Measurements from ENCODE around the gene KTN1.

The KTN1 gene

DNA sequence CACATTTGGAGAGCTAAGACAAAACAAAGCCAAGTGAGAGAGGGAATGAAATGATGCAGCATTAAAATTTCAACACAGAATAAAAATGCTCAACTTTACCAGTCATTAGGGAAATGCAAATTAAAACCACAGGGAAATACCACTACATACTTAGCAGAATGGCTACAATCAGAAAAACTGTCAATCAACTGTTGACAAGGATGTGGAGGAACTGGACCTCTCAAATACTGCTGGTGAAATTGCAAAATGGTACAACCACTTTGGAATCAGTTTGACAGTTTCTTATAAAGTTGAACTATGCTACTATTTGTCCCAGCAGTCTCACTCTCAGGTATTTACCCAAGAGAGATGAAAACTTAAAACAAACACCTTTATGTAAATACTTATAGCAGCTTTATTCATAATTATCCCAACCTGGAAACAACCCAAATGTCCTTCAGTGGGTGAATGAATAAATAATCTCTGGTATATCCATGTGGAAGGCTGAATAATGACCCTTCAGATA, 43.8 kb upstream of the KTN1 start:
- TF ChIP-seq, protein P1, sequence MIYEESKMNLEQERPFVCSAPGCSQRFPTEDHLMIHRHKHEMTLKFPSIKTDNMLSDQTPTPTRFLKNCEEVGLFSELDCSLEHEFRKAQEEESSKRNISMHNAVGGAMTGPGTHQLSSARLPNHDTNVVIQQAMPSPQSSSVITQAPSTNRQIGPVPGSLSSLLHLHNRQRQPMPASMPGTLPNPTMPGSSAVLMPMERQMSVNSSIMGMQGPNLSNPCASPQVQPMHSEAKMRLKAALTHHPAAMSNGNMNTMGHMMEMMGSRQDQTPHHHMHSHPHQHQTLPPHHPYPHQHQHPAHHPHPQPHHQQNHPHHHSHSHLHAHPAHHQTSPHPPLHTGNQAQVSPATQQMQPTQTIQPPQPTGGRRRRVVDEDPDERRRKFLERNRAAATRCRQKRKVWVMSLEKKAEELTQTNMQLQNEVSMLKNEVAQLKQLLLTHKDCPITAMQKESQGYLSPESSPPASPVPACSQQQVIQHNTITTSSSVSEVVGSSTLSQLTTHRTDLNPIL (CRISPR knock-in tag; IDR thresholded peaks at IDR 0.05; ENCODE audit: low read depth), result no peak
- TF ChIP-seq OSR1 (CRISPR knock-in tag; IDR thresholded peaks at IDR 0.05) (no peak), CSDC2 (CRISPR knock-in tag; IDR thresholded peaks at IDR 0.05) (no peak)
- no peak for ATAC-seq

DNA sequence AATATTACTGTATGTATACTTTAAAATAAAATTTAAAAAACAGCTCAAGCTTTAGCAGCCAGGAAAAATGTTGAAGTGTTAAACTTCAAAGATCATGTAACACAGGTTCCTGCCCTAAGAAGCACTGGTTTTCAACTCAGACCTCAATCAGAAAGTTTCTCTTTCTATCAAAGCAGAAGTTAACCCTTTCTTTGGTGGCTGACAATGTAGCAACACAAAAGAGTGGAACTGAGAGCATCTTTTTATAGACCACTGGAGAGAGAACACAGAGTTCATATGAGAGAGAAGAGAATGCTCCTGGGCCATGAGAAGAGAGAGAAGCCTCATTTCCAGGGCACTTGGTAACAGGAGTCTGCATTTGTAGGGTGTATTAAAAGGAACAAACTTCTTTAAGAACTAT, 42.2 kb upstream of the KTN1 start:
- TF ChIP-seq ZNF565 (CRISPR knock-in tag; conservative IDR thresholded peaks at IDR 0.05; ENCODE audit: low read depth), result no peak
- ATAC-seq, result no peak

- TF ChIP-seq ZFP3 (CRISPR knock-in tag; IDR thresholded peaks at IDR 0.05) (no peak), ZNF70 (CRISPR knock-in tag; IDR thresholded peaks at IDR 0.05) (0 out of 2 replicates have a peak, but pooled peaks have one; percentile 24), ZFP30 (CRISPR knock-in tag; IDR thresholded peaks at IDR 0.05) (no peak), SNAI2 (CRISPR knock-in tag; IDR thresholded peaks at IDR 0.05) (no peak), PPARA (CRISPR knock-in tag; IDR thresholded peaks at IDR 0.05; ENCODE audit: borderline replicate concordance) (0 out of 2 replicates have a peak, but pooled peaks have one; percentile 63), TCF4 (CRISPR knock-in tag; IDR thresholded peaks at IDR 0.05; ENCODE audit: borderline replicate concordance) (peak; percentile 91), CSDC2 (CRISPR knock-in tag; IDR thresholded peaks at IDR 0.05) (no peak), ISL1 (CRISPR knock-in tag; IDR thresholded peaks at IDR 0.05) (peak; percentile 45), POU6F1 (CRISPR knock-in tag; IDR thresholded peaks at IDR 0.05; ENCODE audit: borderline replicate concordance, low read depth) (no peak), ZNF565 (CRISPR knock-in tag; conservative IDR thresholded peaks at IDR 0.05; ENCODE audit: low read depth) (no peak), TOX (CRISPR knock-in tag; IDR thresholded peaks at IDR 0.05; ENCODE audit: borderline replicate concordance) (no peak)
- TF ChIP-seq, protein P2, sequence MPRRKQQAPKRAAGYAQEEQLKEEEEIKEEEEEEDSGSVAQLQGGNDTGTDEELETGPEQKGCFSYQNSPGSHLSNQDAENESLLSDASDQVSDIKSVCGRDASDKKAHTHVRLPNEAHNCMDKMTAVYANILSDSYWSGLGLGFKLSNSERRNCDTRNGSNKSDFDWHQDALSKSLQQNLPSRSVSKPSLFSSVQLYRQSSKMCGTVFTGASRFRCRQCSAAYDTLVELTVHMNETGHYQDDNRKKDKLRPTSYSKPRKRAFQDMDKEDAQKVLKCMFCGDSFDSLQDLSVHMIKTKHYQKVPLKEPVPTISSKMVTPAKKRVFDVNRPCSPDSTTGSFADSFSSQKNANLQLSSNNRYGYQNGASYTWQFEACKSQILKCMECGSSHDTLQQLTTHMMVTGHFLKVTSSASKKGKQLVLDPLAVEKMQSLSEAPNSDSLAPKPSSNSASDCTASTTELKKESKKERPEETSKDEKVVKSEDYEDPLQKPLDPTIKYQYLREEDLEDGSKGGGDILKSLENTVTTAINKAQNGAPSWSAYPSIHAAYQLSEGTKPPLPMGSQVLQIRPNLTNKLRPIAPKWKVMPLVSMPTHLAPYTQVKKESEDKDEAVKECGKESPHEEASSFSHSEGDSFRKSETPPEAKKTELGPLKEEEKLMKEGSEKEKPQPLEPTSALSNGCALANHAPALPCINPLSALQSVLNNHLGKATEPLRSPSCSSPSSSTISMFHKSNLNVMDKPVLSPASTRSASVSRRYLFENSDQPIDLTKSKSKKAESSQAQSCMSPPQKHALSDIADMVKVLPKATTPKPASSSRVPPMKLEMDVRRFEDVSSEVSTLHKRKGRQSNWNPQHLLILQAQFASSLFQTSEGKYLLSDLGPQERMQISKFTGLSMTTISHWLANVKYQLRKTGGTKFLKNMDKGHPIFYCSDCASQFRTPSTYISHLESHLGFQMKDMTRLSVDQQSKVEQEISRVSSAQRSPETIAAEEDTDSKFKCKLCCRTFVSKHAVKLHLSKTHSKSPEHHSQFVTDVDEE (CRISPR knock-in tag; IDR thresholded peaks at IDR 0.05), result peak; percentile 86
- TF ChIP-seq, protein P3, sequence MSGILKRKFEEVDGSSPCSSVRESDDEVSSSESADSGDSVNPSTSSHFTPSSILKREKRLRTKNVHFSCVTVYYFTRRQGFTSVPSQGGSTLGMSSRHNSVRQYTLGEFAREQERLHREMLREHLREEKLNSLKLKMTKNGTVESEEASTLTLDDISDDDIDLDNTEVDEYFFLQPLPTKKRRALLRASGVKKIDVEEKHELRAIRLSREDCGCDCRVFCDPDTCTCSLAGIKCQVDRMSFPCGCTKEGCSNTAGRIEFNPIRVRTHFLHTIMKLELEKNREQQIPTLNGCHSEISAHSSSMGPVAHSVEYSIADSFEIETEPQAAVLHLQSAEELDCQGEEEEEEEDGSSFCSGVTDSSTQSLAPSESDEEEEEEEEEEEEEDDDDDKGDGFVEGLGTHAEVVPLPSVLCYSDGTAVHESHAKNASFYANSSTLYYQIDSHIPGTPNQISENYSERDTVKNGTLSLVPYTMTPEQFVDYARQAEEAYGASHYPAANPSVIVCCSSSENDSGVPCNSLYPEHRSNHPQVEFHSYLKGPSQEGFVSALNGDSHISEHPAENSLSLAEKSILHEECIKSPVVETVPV (CRISPR knock-in tag; IDR thresholded peaks at IDR 0.05), result no peak
- ATAC-seq, result no peak
Observed at GRCh38 chr14:55539975-55540374, 40.0 kb upstream of the KTN1 start.

- ATAC-seq, result peak; percentile 88
Observed at GRCh38 chr14:55540847-55541773, 38.9 kb upstream of the KTN1 start.

DNA sequence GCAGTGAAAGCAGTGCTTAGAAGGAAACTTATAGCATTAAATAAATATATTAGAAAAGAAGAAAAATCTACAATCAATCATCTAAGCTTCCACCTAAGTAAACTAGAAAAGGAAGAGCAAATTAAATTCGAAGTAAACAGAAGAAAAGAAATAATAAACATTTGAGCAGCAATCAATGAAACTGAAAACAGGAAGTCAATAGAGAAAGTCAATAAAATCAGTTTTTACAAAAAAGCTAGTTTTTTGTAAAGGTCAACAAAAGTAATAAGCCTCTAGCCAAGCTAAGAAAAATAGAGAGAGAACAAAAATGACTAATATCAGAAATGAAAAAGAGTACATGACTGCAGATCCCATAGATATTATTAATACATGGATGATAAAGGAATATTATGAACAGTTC, 34.2 kb upstream of the KTN1 start:
- ATAC-seq, result no peak
- TF ChIP-seq ARNTL (CRISPR knock-in tag; IDR thresholded peaks at IDR 0.05; ENCODE audit: borderline replicate concordance, low read depth) (no peak), ZNF565 (CRISPR knock-in tag; conservative IDR thresholded peaks at IDR 0.05; ENCODE audit: low read depth) (no peak), ZNF70 (CRISPR knock-in tag; IDR thresholded peaks at IDR 0.05) (no peak), TOX (CRISPR knock-in tag; IDR thresholded peaks at IDR 0.05; ENCODE audit: borderline replicate concordance) (no peak), RARB (CRISPR knock-in tag; IDR thresholded peaks at IDR 0.05) (no peak), BACH2 (CRISPR knock-in tag; IDR thresholded peaks at IDR 0.05; ENCODE audit: borderline replicate concordance) (no peak), OSR1 (CRISPR knock-in tag; IDR thresholded peaks at IDR 0.05) (no peak), TCF4 (CRISPR knock-in tag; IDR thresholded peaks at IDR 0.05; ENCODE audit: borderline replicate concordance) (no peak)
- TF ChIP-seq, protein P2 (CRISPR knock-in tag; IDR thresholded peaks at IDR 0.05), result no peak
- TF ChIP-seq, protein P3 (CRISPR knock-in tag; IDR thresholded peaks at IDR 0.05), result no peak

More at GRCh38 chr14:55540847-55541773, 38.9 kb upstream of the KTN1 start:
- no peak for TF ChIP-seq TCF4 (CRISPR knock-in tag; IDR thresholded peaks at IDR 0.05; ENCODE audit: borderline replicate concordance)
- 0 out of 2 replicates have a peak, but pooled peaks have one; percentile 6 for TF ChIP-seq ISL1 (CRISPR knock-in tag; IDR thresholded peaks at IDR 0.05)
